22Rv1 (cell line): ENCODE data around the gene BAZ2B.

Experiments used
- CTCF ChIP-seq: fragments of 450-650 bp; IDR thresholded peaks from 2 replicates; pipeline ENCODE4 v1.5.1; 2017; ENCODE audit warnings: mild to moderate bottlenecking
- ZFX ChIP-seq: fragments of 450-650 bp; IDR thresholded peaks from 2 replicates; pipeline ENCODE4 v1.6.1; 2017; ENCODE audit warnings: antibody characterized with exemption, borderline replicate concordance

- TF ChIP-seq CTCF (no peak), ZFX (no peak)
These were observed 254.3 kb downstream of the BAZ2B start for GRCh38 chr2:159362094-159362493.
